Esophagus muscularis mucosa (tissue), 4 donors: ENCODE results near the gene KIAA1143. TPM values are rescaled to one million over a fixed set of nuclear protein-coding genes. Genes with fewer than 3 reads are reported as not detected.
A peak's percentile ranks its signal among the peaks of the same experiment; 100 is the strongest.

Experiments
- DNase-seq: peaks from one replicate; pipeline ENCODE4 v3.0.0-alpha.2; 2017; ENCODE audit errors: extremely low spot score
- H3K27ac ChIP-seq, 4 donors: fragments of 200-600 bp; sonication (generic); replicated peaks in 1 of 4; 1 replicate in 3 of 4; 2 replicates in 1 of 4; pipeline ENCODE4 v1.5.1; 2016 to 2019; ENCODE audit warnings: mild to moderate bottlenecking in 1 of 4
- H3K27me3 ChIP-seq, 4 donors: fragments of 200-600 bp; sonication (generic); one replicate each; pipeline versions ENCODE4 v1.5.1 to v1.6.0; 2016 to 2019
- H3K36me3 ChIP-seq, 4 donors: fragments of 200-600 bp; sonication (generic); one replicate each; pipeline ENCODE4 v1.5.1; 2016 to 2019
- H3K4me1 ChIP-seq, 4 donors: fragments of 200-600 bp; sonication (generic); one replicate each; pipeline ENCODE4 v1.5.1; 2016 to 2019
- H3K4me3 ChIP-seq, 4 donors: fragments of 200-600 bp; sonication (generic); 1 replicate in 2 of 4; 2 replicates in 2 of 4; pipeline ENCODE4 v1.5.1; 2016 to 2019; ENCODE audit warnings: mild to moderate bottlenecking in 4 of 4, moderate library complexity in 1 of 4
- H3K9me3 ChIP-seq, 4 donors: fragments of 200-600 bp; sonication (generic); 1 replicate in 3 of 4; 2 replicates in 1 of 4; pipeline ENCODE4 v1.5.1; 2016 to 2019
- CTCF ChIP-seq, 3 experiments: fragments of 200-600 bp in 2 of 3; fragments of 450-650 bp in 1 of 3; sonication (generic) in 2 of 3; IDR thresholded peaks; one replicate each; pipeline ENCODE4 v1.5.1; 2017 to 2019; ENCODE audit warnings: antibody characterized with exemption in 3 of 3, mild to moderate bottlenecking in 2 of 3, moderate library complexity in 1 of 3
- EP300 ChIP-seq: sonication (generic); formaldehyde crosslinking; IDR thresholded peaks from one replicate; pipeline ENCODE4 v1.6.1; 2017; ENCODE audit warnings: antibody characterized with exemption
- POLR2A ChIP-seq: fragments of 450-650 bp; IDR thresholded peaks from one replicate; pipeline ENCODE4 v1.6.1; 2017; ENCODE audit warnings: antibody characterized with exemption, moderate library complexity, mild to moderate bottlenecking, low read depth
- POLR2AphosphoS5 ChIP-seq, 2 donors: sonication (generic); formaldehyde crosslinking; IDR thresholded peaks; one replicate each; pipeline ENCODE4 v1.6.1; 2017; ENCODE audit warnings: antibody characterized with exemption in 2 of 2
- WGBS: methylation state at CpG from one replicate; pipeline ENCODE4 v1.1.5; 2018; 5-methylcytosine and 5-hydroxymethylcytosine counted together
- intact Hi-C: fragments of 100-400 bp; cut with DNase I; formaldehyde crosslinking; loops from one replicate; pipeline ENCODE4 v1.15.1; 2023
- total RNA-seq, 4 donors: library from RNA; depleted of rRNA; stranded (reverse); fragments of >200 nt; gene quantifications; one replicate each; pipeline versions ENCODE4 v1.1.0 to v1.2.1, GENCODE V29; 2016

Gene KIAA1143
- total RNA-seq, 4 donors from 2014 or later = 26.2 to 33.9 (median 28.2) TPM

GRCh38 chr3:44762170-44762677, 805 bp upstream of the KIAA1143 start:
- intact Hi-C loops = loop anchor here (5.0 kb wide), 1 partner anchor 100 kb away; the partner anchor contains the start of gene TMEM42
- Histone ChIP-seq H3K27me3 (no peaks in the 10 kb centered on the region), H3K9me3 (peaks cover 0 to 7% (median 0%) of the 10 kb centered on the region in 4 donors), H3K36me3 (peaks cover 0 to 7% (median 0%) of the 10 kb centered on the region in 4 donors), H3K4me1 (peaks cover 17 to 23% (median 19%) of the 10 kb centered on the region in 4 donors), H3K27ac (no peak overlapping the region), H3K4me3 (peak overlapping the region; percentile 64 to 89 (median 81))
- DNase-seq = no peak
- TF ChIP-seq EP300 (no peak), POLR2AphosphoS5 (IDR thresholded peaks at IDR 0.05) (no peak), CTCF (IDR thresholded peaks at IDR 0.05) (no peak), POLR2A (no peak)
- 3% methylated on average over 9 of the region's 9 CpGs for WGBS

- WGBS = 4% methylated on average over 14 of the region's 15 CpGs
- Histone ChIP-seq H3K4me1 (peaks cover 17 to 23% (median 19%) of the 10 kb centered on the region in 4 donors), H3K27me3 (no peaks in the 10 kb centered on the region), H3K36me3 (peaks cover 0 to 7% (median 3%) of the 10 kb centered on the region in 4 donors), H3K9me3 (peaks cover 0 to 7% (median 0%) of the 10 kb centered on the region in 4 donors), H3K4me3 (peak overlapping the region; percentile 64 to 89 (median 81)), H3K27ac (peak overlapping the region; percentile 72 to 82 (median 76))
- intact Hi-C loops = loop anchor here (2.0 to 5.0 kb wide), 2 partner anchors 30 to 101 kb away; partner anchors contain the start of gene TMEM42
- DNase-seq = no peak
- TF ChIP-seq CTCF (IDR thresholded peaks at IDR 0.05) (no peak), POLR2AphosphoS5 (IDR thresholded peaks at IDR 0.05) (no peak), EP300 (no peak)
Measured at GRCh38 chr3:44761101-44761423, 357 bp downstream of the KIAA1143 start.

GRCh38 chr3:44734646-44735168, 26.7 kb downstream of the KIAA1143 start:
- peaks cover 36 to 53% (median 44%) of the 10 kb centered on the region in 4 donors for H3K36me3 ChIP-seq
- 94% methylated on average over 3 of the region's 3 CpGs for WGBS
- H3K27ac ChIP-seq = no peak overlapping the region

GRCh38 chr3:44729384-44729910, 32.0 kb downstream of the KIAA1143 start, which contains the start of gene ZNF501:
Gene ZNF501 (plus strand): TSS chr3:44729635. CDS start chr3:44734422, 4,787 bp downstream.
- no peaks in the 10 kb centered on the region for H3K27me3 ChIP-seq
- H3K4me3 ChIP-seq = peak within 1 kb of the TSS; percentile 64 to 85 (median 82)
- WGBS = 3% methylated on average over 18 of the region's 46 CpGs
- peak; percentile 98 for DNase-seq
- H3K36me3 ChIP-seq = peaks cover 31 to 40% (median 33%) of the 10 kb centered on the region in 4 donors
- no peak for TF ChIP-seq EP300
- peak; percentile 85 to 95 for TF ChIP-seq POLR2AphosphoS5 (IDR thresholded peaks at IDR 0.05)
- TF ChIP-seq CTCF (IDR thresholded peaks at IDR 0.05) = peak in 1 of 3 experiments; percentile 5
- TF ChIP-seq POLR2A = no peak
- H3K4me1 ChIP-seq = peaks cover 0 to 17% (median 16%) of the 10 kb centered on the region in 4 donors
- intact Hi-C loops = loop anchor here (1.0 to 10.0 kb wide), 2 partner anchors 17 to 85 kb away; partner anchors contain the start of genes ZNF35 and ZNF502
- H3K27ac ChIP-seq = peak within 1 kb of the TSS; percentile 44 to 78 (median 69)
- peaks cover 7 to 72% (median 57%) of the 10 kb centered on the region in 4 donors for H3K9me3 ChIP-seq

More at GRCh38 chr3:44734646-44735168, 26.7 kb downstream of the KIAA1143 start:
- no peak for DNase-seq
- Histone ChIP-seq H3K27me3 (no peaks in the 10 kb centered on the region), H3K4me1 (peaks cover 0 to 10% (median 9%) of the 10 kb centered on the region in 4 donors), H3K4me3 (no peak overlapping the region), H3K9me3 (peaks cover 11 to 90% (median 86%) of the 10 kb centered on the region in 4 donors)
- no peak for TF ChIP-seq POLR2AphosphoS5 (IDR thresholded peaks at IDR 0.05)
- no peak for TF ChIP-seq CTCF (IDR thresholded peaks at IDR 0.05)
- TF ChIP-seq EP300 = no peak
- no peak for TF ChIP-seq POLR2A
- intact Hi-C loops = no loop called here
